ENCODE results near the gene CENPC.
A peak's percentile ranks its signal among the peaks of the same experiment; 100 is the strongest.
"Not testable (repeated sequence)": the region's sequence is repeated elsewhere in the genome, so short reads cannot be mapped to it uniquely, and the experiment has no call there.

CENPC gene

DNA sequence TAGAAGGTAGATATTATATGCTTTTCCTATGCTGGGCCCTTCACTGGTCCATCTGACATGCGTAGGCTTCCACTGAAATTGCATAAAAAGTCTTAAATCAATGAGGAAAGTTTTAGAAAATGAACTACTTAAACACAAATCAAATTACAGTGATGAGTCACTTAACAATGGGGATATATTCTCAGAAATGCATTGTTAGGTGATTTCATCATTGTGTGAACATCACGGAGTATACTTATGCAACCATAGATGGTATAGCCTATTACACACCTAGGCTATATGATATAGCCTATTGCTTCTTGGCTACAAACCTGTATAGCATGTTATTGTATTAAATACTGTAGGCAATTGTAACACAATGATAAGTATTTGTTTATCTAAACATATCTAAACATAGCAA, 23.5 kb upstream of the CENPC start:
- TF ChIP-seq, protein P1, sequence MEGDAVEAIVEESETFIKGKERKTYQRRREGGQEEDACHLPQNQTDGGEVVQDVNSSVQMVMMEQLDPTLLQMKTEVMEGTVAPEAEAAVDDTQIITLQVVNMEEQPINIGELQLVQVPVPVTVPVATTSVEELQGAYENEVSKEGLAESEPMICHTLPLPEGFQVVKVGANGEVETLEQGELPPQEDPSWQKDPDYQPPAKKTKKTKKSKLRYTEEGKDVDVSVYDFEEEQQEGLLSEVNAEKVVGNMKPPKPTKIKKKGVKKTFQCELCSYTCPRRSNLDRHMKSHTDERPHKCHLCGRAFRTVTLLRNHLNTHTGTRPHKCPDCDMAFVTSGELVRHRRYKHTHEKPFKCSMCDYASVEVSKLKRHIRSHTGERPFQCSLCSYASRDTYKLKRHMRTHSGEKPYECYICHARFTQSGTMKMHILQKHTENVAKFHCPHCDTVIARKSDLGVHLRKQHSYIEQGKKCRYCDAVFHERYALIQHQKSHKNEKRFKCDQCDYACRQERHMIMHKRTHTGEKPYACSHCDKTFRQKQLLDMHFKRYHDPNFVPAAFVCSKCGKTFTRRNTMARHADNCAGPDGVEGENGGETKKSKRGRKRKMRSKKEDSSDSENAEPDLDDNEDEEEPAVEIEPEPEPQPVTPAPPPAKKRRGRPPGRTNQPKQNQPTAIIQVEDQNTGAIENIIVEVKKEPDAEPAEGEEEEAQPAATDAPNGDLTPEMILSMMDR (IDR thresholded peaks at IDR 0.05; ENCODE audit: low read depth, low read length, missing control alignments): no peak
- H3K4me3 ChIP-seq (ENCODE audit: low read depth, low read length): no peak overlapping the region
- DNase-seq (ENCODE audit: low read depth): no peak

DNA sequence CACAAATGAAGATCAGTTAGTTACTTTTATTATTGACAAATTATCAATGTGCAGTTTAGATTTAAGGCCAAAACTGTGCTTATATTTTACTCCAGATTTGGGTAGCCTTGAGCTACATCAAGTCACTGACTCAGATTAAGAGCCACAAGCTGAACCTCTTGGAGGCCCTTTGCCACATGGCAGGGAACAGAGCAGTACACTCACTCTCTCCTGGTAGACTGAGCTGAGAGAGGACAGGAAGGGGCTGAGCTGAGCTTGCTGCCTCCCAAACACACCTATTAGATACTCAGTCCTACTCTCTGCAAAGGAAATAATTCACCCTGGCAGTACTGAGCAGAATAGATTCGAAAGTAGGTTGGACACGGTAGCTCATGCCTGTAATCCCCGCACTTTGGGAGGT, 21.0 kb upstream of the CENPC start:
- H3K4me3 ChIP-seq (ENCODE audit: low read depth, low read length): no peak overlapping the region
- TF ChIP-seq, protein P1 (IDR thresholded peaks at IDR 0.05; ENCODE audit: low read depth, low read length, missing control alignments): no peak
- no peak for DNase-seq (ENCODE audit: low read depth)

DNA sequence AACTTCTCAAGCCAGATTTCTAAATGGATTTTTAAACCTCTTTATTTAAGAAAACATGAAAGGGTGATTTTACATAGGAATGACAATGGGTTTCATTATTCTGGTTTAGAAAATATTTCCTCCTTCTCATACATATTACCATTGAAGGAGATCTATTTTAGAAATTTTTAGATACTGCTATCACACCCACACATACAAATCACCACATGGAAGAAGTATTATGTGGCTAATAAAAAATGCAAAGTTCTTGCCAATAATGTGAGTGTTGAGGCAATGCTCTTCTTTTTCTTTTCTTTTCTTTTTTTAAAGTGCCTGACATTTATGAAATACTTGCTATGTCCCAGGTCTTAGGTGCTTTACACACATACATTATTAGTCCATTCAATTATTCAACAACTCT, 20.0 kb upstream of the CENPC start:
- TF ChIP-seq, protein P1 (IDR thresholded peaks at IDR 0.05; ENCODE audit: low read depth, low read length, missing control alignments): no peak
- no peak overlapping the region for H3K4me3 ChIP-seq (ENCODE audit: low read depth, low read length)
- no peak for DNase-seq (ENCODE audit: low read depth)

DNA sequence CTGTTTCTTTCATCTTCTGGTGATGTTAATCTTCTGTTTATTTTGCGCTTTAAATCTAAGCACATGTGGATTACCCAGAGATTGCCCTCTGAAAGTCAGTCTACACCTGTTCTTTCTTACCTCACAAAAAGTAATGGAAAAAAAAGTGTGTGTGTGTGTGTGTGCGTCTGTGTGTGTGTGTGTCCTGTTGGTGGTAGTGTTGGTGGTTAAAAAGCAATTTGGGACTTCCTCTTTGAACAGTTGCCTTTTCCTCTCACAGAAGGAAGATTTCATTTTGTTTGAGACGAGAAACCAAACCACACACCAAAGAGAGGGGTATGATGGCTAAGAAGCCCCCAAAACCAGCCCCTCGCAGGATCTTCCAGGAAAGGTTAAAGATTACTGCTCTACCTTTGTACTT, 13.2 kb upstream of the CENPC start, which contains the start of gene STAP1:
TSS of gene STAP1 (plus strand) at position 235 of the 400 bp plus-strand sequence. CDS start at position 318, 83 bp downstream.
- DNase-seq (ENCODE audit: low read depth): peak; percentile 64
- TF ChIP-seq, protein P1 (IDR thresholded peaks at IDR 0.05; ENCODE audit: low read depth, low read length, missing control alignments): no peak
- H3K4me3 ChIP-seq (ENCODE audit: low read depth, low read length): peak within 1 kb of the TSS; percentile 44

DNA sequence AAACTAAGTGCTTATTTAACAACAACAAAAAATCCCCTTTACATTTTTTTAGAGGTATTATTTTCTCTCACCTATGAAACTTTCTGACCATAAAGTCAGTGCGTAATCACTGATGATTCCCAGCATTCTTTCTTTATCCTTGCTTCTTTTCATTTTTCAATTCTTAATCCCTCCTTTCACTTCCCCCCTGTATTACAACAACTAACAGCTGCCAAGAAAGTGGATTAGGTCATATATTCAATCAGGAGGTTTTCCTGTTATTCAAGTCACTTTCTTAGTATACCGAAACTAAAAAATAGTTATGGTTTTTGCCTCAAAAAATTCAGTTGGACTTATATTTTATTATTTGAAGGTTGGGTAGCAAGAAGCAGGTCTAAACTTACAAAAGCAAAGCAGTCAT, 11.1 kb upstream of the CENPC start:
- TF ChIP-seq, protein P1 (IDR thresholded peaks at IDR 0.05; ENCODE audit: low read depth, low read length, missing control alignments): no peak
- no peak overlapping the region for H3K4me3 ChIP-seq (ENCODE audit: low read depth, low read length)
- no peak for DNase-seq (ENCODE audit: low read depth)

DNA sequence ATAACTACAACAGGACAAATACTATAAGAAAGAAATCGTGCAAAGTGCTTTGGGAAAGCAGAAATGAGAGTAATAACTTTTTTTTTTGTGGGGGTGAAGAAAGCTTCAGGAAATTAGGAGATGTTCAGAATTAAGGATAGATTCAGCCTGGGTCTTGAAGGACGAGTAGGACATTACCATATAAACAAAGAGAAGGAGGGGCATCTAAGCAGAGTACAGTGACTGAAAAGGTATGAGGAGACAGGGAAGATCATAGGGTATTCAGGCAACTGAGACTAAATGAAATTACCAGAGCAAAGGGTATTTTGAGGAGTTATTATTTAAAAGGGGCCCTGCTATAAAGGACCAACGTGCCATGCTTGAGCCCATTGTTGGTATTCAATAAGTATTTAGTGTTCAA, 10.1 kb upstream of the CENPC start:
- no peak for DNase-seq (ENCODE audit: low read depth)
- TF ChIP-seq, protein P1 (IDR thresholded peaks at IDR 0.05; ENCODE audit: low read depth, low read length, missing control alignments): no peak

DNA sequence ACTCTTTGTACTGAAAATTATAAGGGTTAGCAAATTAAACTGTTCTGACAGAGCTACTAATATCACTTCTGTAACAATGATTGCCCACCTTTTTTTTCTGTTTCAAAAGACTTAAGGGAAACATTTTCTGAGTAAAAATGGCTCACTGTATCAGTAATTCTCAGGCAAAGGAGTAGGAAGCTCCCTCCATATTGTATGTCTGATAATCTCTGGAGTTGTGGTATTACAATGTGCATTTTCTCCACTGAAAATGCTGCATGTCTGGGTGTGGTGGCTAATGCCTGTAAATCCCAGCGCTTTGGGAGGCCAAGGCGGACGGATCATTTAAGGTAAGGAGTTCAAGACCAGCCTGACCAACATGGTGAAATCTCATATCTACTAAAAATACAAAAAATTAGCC, 8.8 kb upstream of the CENPC start:
- TF ChIP-seq, protein P1 (IDR thresholded peaks at IDR 0.05; ENCODE audit: low read depth, low read length, missing control alignments): no peak

More for the DNA sequence above, 10.1 kb upstream of the CENPC start:
- H3K4me3 ChIP-seq (ENCODE audit: low read depth, low read length): no peak overlapping the region

DNA sequence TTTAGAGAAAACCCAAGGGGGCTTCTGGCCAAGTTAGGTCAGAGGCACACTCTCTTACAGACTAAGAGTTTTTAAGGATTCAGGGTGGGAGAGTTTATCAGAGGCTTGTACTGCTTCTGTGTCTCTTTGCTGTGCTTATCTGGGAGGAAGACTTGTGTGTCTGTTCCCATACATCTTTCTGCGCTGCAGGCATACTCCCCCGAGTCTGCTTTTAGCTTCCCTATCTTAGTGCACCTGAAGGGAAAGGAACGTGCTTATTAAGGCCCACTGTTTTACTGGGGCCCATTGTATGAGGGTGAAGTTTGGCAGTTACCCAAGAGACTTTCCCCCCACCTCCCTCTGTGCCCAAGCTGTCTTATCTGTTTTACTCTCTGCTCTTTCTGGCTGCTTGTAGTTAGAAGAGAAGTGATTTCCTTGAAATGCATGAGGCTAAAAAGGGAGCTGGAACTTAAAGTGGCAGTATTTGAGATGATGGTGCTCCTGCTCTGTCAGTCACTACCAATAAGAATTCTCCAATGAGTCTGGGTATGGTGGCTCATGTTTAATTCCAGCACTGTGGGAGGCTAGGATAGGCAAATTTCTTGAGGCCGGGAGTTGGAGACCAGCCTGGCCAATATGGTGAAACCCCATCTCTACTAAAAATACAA, 7.0 kb upstream of the CENPC start:
- H3K4me3 ChIP-seq (ENCODE audit: low read depth, low read length); DNase-seq (ENCODE audit: low read depth): not testable (repeated sequence)

More for the DNA sequence above, 8.8 kb upstream of the CENPC start:
- H3K4me3 ChIP-seq (ENCODE audit: low read depth, low read length): no peak overlapping the region
- no peak for DNase-seq (ENCODE audit: low read depth)
